Measurements from ENCODE around the gene NEMP2.
"Not testable (repeated sequence)": the region's sequence is repeated elsewhere in the genome, so short reads cannot be mapped to it uniquely, and the experiment has no call there.

Gene NEMP2

GRCh38 chr2:190526105-190526750, 8.3 kb downstream of the NEMP2 start:
- no peak for DNase-seq (ENCODE audit: low read depth, low spot score)

GRCh38 chr2:190524928-190525327, 9.6 kb downstream of the NEMP2 start:
- no peak for DNase-seq (ENCODE audit: low read depth, low spot score)

GRCh38 chr2:190519975-190520767, 14.4 kb downstream of the NEMP2 start:
- DNase-seq (ENCODE audit: low read depth, low spot score) = no peak

GRCh38 chr2:190517468-190517867, 17.1 kb downstream of the NEMP2 start:
- DNase-seq (ENCODE audit: low read depth, low spot score) = no peak

GRCh38 chr2:190515687-190516086, 18.8 kb downstream of the NEMP2 start:
- DNase-seq (ENCODE audit: low read depth, low spot score) = no peak

GRCh38 chr2:190514676-190515075, 19.8 kb downstream of the NEMP2 start:
- no peak for DNase-seq (ENCODE audit: low read depth, low spot score)

- DNase-seq (ENCODE audit: low read depth, low spot score) = no peak
Observed at GRCh38 chr2:190513877-190514276, 20.6 kb downstream of the NEMP2 start.

- no peak for DNase-seq (ENCODE audit: low read depth, low spot score)
Observed at GRCh38 chr2:190512539-190513095, 21.9 kb downstream of the NEMP2 start.

- DNase-seq (ENCODE audit: low read depth, low spot score) = no peak
Observed at GRCh38 chr2:190511104-190511503, 23.4 kb downstream of the NEMP2 start.

- DNase-seq (ENCODE audit: low read depth, low spot score) = not testable (repeated sequence)
Observed at GRCh38 chr2:190509895-190510294, 24.6 kb downstream of the NEMP2 start.

- no peak for DNase-seq (ENCODE audit: low read depth, low spot score)
Observed at GRCh38 chr2:190507135-190507534, 27.4 kb downstream of the NEMP2 start.

- DNase-seq (ENCODE audit: low read depth, low spot score) = no peak
Observed at GRCh38 chr2:190506666-190507065, 27.9 kb downstream of the NEMP2 start.

- DNase-seq (ENCODE audit: low read depth, low spot score) = no peak
Observed at GRCh38 chr2:190505696-190506095, 28.8 kb downstream of the NEMP2 start.

- DNase-seq (ENCODE audit: low read depth, low spot score) = no peak
Observed at GRCh38 chr2:190504912-190505311, 29.6 kb downstream of the NEMP2 start.

- no peak for DNase-seq (ENCODE audit: low read depth, low spot score)
Observed at GRCh38 chr2:190503088-190503487, 31.4 kb downstream of the NEMP2 start.

GRCh38 chr2:190501702-190502407, 32.7 kb downstream of the NEMP2 start:
- no peak for DNase-seq (ENCODE audit: low read depth, low spot score)

GRCh38 chr2:190501231-190501630, 33.3 kb downstream of the NEMP2 start:
- DNase-seq (ENCODE audit: low read depth, low spot score) = no peak

- no peak for DNase-seq (ENCODE audit: low read depth, low spot score)
Observed at GRCh38 chr2:190500054-190500502, 34.4 kb downstream of the NEMP2 start.

- no peak for DNase-seq (ENCODE audit: low read depth, low spot score)
Observed at GRCh38 chr2:190499273-190499672, 35.2 kb downstream of the NEMP2 start.

- no peak for DNase-seq (ENCODE audit: low read depth, low spot score)
Observed at GRCh38 chr2:190497428-190497827, 37.1 kb downstream of the NEMP2 start.

- DNase-seq (ENCODE audit: low read depth, low spot score) = not testable (repeated sequence)
Observed at GRCh38 chr2:190494600-190495227, 39.8 kb downstream of the NEMP2 start.

- DNase-seq (ENCODE audit: low read depth, low spot score) = no peak
Observed at GRCh38 chr2:190493095-190493494, 41.4 kb downstream of the NEMP2 start.
